Stimulated activated CD8-positive, alpha-beta memory T cell treated with anti-CD3 and anti-CD28 coated beads, Interleukin-7, amount 100 ng/mL, for 24 hours (primary cell): ENCODE results near the gene KDM6A.
"Not testable (repeated sequence)": the region's sequence is repeated elsewhere in the genome, so short reads cannot be mapped to it uniquely, and the experiment has no call there.

Source experiments
- DNase-seq: peaks from one replicate; pipeline ENCODE4 v3.0.0-alpha.2; 2020; ENCODE audit warnings: low read depth

The KDM6A gene

DNA sequence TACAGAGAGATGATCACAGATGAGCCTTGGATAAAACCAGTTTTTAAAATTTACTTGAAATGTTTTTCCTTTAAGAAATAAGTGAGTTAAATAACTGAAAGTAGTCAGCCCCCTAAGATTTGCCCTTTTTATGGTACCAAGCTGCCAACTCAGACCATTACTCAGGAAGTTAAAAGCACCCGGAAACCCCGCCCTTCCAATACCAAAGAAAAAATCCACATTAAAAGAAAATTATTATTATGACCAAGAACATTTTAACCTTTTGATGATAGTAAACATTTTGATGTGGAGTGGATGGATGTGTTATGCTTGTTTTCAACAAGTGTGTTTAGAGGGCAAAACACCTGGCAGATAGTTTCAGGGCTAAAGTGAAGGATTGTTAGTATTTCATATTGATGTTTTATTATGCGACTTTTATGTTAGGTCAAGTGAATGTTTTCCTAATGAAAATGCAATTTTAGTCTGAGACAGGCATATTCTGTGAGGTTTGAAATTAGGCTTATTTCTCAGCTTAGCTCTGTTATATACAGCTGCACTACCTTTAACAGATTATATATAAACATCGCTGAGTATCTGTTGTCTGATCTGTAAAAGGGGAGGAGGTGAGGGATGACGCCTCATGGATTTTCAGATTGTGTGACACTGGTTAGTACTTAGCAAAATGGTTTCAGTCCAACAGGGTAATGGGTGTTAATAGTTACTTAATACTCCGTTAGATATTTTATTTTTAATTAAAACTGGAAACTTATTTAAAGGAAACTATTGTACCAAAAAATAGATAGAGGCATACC lies 89.0 kb downstream of the KDM6A start:
- DNase-seq, result no peak

DNA sequence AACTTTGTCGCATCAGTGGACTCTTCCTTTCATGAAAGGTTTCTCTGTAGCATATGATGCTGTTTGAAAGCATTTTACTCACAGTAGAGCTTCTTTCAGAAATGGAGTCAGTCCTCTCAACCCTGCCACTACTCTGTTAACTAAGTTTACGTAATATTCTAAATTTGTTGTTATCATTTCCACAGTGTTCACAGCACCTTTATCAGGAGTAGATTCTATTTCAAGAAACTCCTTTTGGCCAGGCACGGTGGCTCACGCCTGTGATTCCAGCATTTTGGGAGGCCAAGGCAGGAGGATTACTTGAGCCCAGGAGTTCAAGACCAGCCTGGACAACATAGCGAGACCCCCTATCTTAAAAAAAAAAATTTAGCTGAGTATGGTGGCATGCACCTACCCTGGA lies 90.0 kb downstream of the KDM6A start:
- no peak for DNase-seq

GRCh38 chrX:44967221-44967620 lies 94.2 kb downstream of the KDM6A start:
- DNase-seq, result no peak

GRCh38 chrX:44970709-44971108 lies 97.7 kb downstream of the KDM6A start:
- DNase-seq, result no peak

GRCh38 chrX:44971674-44972073 lies 98.7 kb downstream of the KDM6A start:
- no peak for DNase-seq

DNA sequence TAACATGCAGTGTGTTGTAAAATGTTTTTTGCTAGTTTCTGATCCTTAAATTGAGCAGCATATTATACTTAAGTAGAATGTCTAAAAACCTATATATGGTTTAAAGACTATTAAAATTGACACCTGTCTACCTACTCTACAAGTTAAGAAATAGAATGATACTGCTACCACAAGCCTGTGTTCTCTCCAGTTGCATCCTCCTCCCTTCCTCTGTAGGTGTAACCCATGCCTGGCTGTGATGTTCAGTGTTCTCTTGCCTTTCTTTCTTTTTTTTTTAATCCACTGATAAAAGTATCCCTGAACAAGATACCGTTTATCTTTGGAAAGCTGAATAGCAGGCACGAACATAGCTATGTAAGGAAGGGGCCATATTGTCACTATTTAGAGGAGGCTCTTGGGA lies 99.1 kb downstream of the KDM6A start:
- DNase-seq, result no peak

- DNase-seq, result no peak
These were observed 100.5 kb downstream of the KDM6A start for GRCh38 chrX:44973420-44973932.

- no peak for DNase-seq
These were observed 101.5 kb downstream of the KDM6A start for GRCh38 chrX:44974451-44974850.

- no peak for DNase-seq
These were observed 102.8 kb downstream of the KDM6A start for GRCh38 chrX:44975666-44976263.

DNA sequence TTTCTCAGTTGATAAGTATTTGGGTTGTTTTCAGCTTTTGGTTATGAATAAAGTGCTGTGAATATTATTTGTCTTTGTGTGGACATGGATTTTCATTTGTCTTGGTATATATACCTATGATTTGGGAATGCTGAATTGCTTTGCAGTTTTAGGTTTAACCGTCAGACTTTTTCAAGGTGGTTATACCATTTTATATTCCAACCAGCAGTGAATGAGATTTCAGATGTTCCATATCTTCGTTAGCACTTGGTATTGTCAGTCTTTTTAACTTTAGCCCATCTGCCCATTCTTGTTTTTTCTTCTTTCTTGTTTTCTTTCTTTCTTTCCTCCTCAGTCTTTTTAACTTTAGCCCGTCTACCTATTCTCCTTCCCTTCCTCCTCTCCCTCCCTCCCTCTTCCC lies 106.0 kb downstream of the KDM6A start:
- no peak for DNase-seq

- no peak for DNase-seq
These were observed 107.4 kb downstream of the KDM6A start for GRCh38 chrX:44980403-44980802.

GRCh38 chrX:44980883-44981282 lies 107.9 kb downstream of the KDM6A start:
- DNase-seq, result no peak

DNA sequence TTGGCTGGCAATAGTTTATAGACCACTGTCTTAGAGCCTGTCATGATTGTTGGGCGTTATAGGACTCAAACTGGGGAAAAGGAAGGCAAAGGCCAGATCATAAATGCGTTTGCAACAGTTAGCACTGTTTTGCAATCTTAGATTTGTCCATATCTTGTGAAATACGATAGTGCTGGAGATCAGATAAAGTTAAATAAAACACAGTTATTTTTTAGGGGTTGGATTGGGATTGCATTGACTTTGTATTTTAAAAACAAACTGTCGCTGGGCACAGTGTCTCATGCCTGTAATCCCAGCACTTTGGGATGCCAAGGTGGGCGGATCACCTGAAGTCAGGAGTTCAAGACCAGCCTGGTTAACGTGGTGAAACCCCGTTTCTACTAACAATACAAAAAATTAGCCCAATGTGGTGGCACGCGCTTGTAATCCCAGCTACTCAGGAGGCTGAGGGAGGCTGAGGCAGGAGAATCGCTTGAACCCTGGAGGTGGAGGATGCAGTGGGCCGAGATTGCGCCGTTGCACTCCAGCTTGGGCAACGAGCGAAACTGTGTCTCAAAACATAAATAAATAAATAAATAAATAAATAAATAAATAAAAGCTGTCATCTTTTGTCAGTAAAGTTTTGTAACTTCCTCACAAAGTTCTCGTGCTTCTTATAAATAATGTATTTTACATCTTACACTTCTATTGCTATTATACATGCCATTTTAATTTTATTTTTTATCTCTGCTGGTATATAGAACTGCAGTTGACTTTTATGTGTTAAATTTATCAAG lies 117.2 kb downstream of the KDM6A start:
- DNase-seq, result no peak

DNA sequence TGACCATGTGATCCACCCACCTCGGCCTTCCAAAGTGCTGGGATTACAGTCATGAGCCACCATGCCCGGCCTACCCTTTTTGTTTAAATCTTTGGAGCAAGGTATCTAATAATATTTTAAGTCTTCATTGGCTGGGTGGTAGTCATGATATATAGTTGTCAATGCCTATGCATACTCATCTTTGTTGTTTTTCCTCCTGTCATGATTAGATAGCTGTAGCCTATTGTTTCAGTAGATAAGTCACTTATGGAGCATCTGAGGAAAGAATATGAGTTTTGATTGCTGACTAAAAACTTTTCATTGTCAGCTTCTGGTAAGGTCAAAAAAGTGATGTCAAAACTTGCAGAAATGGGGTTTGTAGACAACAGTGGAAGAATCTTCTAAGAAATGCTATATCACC lies 119.8 kb downstream of the KDM6A start:
- DNase-seq, result no peak

- no peak for DNase-seq
These were observed 123.3 kb downstream of the KDM6A start for GRCh38 chrX:44996277-44996676.

DNA sequence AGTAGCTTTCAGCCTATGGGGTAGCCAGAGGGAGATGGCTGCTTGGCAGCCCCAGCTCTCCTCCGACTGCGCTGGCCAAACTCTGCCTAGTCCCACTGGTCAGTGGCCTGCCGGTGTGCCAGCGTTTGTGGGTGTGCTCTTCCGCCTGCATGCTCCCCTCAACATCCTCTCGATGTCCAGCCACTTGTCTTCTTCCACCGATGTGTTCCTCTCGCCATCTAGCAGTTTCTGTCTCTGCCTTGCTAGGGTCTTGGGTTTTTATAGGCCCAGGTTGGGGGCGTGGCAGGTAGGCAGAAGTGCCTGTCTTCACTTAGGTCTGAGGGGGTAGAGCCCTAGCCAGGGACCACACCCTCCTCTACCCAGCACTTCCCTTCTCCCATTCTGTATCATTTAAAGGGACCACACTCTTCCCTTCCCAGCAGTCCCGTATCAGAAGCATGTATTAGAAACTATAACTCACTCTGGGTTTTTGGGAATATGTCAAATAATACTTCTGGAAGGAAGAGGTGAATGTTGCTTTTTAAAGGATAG lies 124.4 kb downstream of the KDM6A start:
- DNase-seq, result no peak

GRCh38 chrX:44997888-44998287 lies 124.9 kb downstream of the KDM6A start:
- no peak for DNase-seq

DNA sequence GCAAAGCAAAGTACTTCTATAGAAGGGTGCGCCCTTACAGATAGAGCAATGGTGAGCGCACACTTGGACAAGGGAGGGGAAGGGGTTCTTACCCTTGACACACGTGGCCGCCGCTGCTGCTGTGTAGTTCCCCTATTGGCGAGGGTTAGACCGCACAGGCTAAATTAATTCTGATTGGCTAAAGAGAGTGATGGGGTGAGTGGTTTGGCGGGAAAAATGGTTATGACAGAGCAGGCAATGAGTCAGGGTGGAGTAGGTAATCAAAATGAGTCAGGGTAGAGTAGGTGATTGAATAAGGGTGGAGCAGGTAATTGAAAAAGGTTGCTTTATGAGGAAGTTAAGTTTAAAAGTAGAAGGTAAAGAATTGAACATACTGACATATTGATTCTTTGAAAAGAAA lies 126.2 kb downstream of the KDM6A start:
- DNase-seq, result not testable (repeated sequence)

- DNase-seq, result not testable (repeated sequence)
These were observed 126.9 kb downstream of the KDM6A start for GRCh38 chrX:44999872-45000271.

DNA sequence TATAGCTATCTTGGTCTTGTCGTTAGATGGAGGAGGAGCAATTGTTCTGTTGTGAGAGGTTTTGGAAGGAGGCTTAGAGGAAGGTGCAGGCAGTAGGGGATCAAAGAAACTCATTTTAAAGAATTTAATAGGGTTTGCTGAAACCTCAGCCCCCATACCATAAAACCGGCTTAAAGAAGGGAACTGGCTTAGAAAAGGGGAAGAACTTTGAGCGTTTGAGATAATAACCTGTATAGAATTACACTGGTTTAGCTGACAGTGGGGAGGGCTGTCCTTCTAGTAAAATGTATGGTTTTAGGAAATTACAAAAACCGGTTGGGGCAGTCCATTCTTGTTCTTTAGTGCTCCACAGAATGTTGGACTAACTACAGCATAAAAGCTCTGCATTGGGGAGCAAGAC lies 128.1 kb downstream of the KDM6A start:
- no peak for DNase-seq

DNA sequence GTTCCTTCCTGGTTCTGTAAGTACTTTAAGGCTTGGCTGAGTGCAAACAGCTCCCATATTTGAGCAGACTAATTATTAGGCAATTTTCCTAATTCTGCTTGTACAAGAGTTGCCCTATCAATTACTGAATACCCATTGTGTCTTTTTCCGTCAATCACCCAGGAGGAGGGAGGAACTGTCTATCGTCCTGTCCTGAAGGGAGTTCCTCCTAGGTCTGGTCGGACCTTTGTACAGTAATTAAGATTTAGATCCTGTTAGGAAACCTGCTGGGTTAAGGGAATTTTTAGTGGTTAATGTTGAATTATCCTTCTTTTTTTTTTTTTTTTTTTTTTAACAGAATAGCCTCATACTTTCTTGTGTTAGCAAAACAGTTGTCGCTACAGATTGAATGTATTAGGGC lies 130.1 kb downstream of the KDM6A start:
- DNase-seq, result no peak

GRCh38 chrX:45006002-45006800 lies 133.2 kb downstream of the KDM6A start:
- DNase-seq, result no peak
